Measurements from ENCODE around the gene HOXB3.

The HOXB3 gene

GRCh38 chr17:48551214-48551555, 38.9 kb downstream of the HOXB3 start:
- Histone ChIP-seq H3K56ac (ENCODE audit: low read length) (no peak overlapping the region), H4K5ac (ENCODE audit: low read length) (no peak overlapping the region), H2AK5ac (ENCODE audit: low read length) (no peak overlapping the region), H3K9ac (ENCODE audit: low read length) (no peak overlapping the region), H3K27ac (ENCODE audit: low read depth, low read length) (no peak overlapping the region), H3K4me1 (ENCODE audit: control insufficient read depth, low read depth, low read length) (peaks cover 6% of the 10 kb centered on the region), H3K18ac (ENCODE audit: low read length) (no peak overlapping the region), H3K79me2 (ENCODE audit: control insufficient read depth, insufficient read depth, low read length) (no peaks in the 10 kb centered on the region), H2BK15ac (replicated peaks; ENCODE audit: low read depth) (no peak overlapping the region), H3K27me3 (ENCODE audit: insufficient read depth, low read length, poor library complexity) (peaks cover 69% of the 10 kb centered on the region), H2BK120ac (ENCODE audit: low read depth, low read length) (no peak overlapping the region), H2BK5ac (ENCODE audit: low read length) (no peak overlapping the region), H3K23ac (ENCODE audit: low read length) (no peak overlapping the region), H3K4ac (ENCODE audit: low read depth, low read length) (no peak overlapping the region), H3K79me1 (ENCODE audit: low read length) (no peaks in the 10 kb centered on the region), H3K36me3 (ENCODE audit: control insufficient read depth, insufficient read depth, low read length) (no peaks in the 10 kb centered on the region), H3K4me3 (ENCODE audit: low read length) (no peak overlapping the region), H4K8ac (ENCODE audit: low read depth, low read length) (no peak overlapping the region), H3K4me2 (ENCODE audit: low read length) (no peak overlapping the region)
- WGBS (ENCODE audit: extremely low coverage, insufficient coverage, low lambda C conversion rate) = no CpG with 5 or more reads among the region's 19 CpGs
- no peak for DNase-seq

GRCh38 chr17:48550502-48551213, 39.4 kb downstream of the HOXB3 start:
- Histone ChIP-seq H2BK5ac (ENCODE audit: low read length) (no peak overlapping the region), H3K4ac (ENCODE audit: low read depth, low read length) (no peak overlapping the region), H3K23ac (ENCODE audit: low read length) (no peak overlapping the region), H3K27ac (ENCODE audit: low read depth, low read length) (no peak overlapping the region), H2BK15ac (replicated peaks; ENCODE audit: low read depth) (no peak overlapping the region), H2AK5ac (ENCODE audit: low read length) (no peak overlapping the region), H4K8ac (ENCODE audit: low read depth, low read length) (no peak overlapping the region), H3K4me3 (ENCODE audit: low read length) (no peak overlapping the region), H3K4me2 (ENCODE audit: low read length) (no peak overlapping the region), H3K18ac (ENCODE audit: low read length) (no peak overlapping the region), H3K9ac (ENCODE audit: low read length) (no peak overlapping the region), H3K4me1 (ENCODE audit: control insufficient read depth, low read depth, low read length) (peaks cover 6% of the 10 kb centered on the region), H3K79me2 (ENCODE audit: control insufficient read depth, insufficient read depth, low read length) (no peaks in the 10 kb centered on the region), H3K36me3 (ENCODE audit: control insufficient read depth, insufficient read depth, low read length) (no peaks in the 10 kb centered on the region), H4K5ac (ENCODE audit: low read length) (no peak overlapping the region), H3K79me1 (ENCODE audit: low read length) (no peaks in the 10 kb centered on the region), H2BK120ac (ENCODE audit: low read depth, low read length) (no peak overlapping the region), H3K56ac (ENCODE audit: low read length) (no peak overlapping the region), H3K27me3 (ENCODE audit: insufficient read depth, low read length, poor library complexity) (peaks cover 68% of the 10 kb centered on the region)
- DNase-seq = no peak
- WGBS (ENCODE audit: extremely low coverage, insufficient coverage, low lambda C conversion rate) = no CpG with 5 or more reads among the region's 70 CpGs

GRCh38 chr17:48549914-48550501, 40.0 kb downstream of the HOXB3 start:
- Histone ChIP-seq H3K4me2 (ENCODE audit: low read length) (no peak overlapping the region), H4K5ac (ENCODE audit: low read length) (no peak overlapping the region), H3K9ac (ENCODE audit: low read length) (no peak overlapping the region), H3K4me1 (ENCODE audit: control insufficient read depth, low read depth, low read length) (peaks cover 6% of the 10 kb centered on the region), H2BK15ac (replicated peaks; ENCODE audit: low read depth) (no peak overlapping the region), H2BK5ac (ENCODE audit: low read length) (no peak overlapping the region), H4K8ac (ENCODE audit: low read depth, low read length) (no peak overlapping the region), H3K18ac (ENCODE audit: low read length) (no peak overlapping the region), H2AK5ac (ENCODE audit: low read length) (no peak overlapping the region), H3K56ac (ENCODE audit: low read length) (no peak overlapping the region), H3K79me2 (ENCODE audit: control insufficient read depth, insufficient read depth, low read length) (no peaks in the 10 kb centered on the region), H3K4me3 (ENCODE audit: low read length) (no peak overlapping the region), H3K23ac (ENCODE audit: low read length) (no peak overlapping the region), H3K27me3 (ENCODE audit: insufficient read depth, low read length, poor library complexity) (peaks cover 73% of the 10 kb centered on the region), H3K27ac (ENCODE audit: low read depth, low read length) (no peak overlapping the region), H3K4ac (ENCODE audit: low read depth, low read length) (no peak overlapping the region), H3K36me3 (ENCODE audit: control insufficient read depth, insufficient read depth, low read length) (no peaks in the 10 kb centered on the region), H2BK120ac (ENCODE audit: low read depth, low read length) (no peak overlapping the region), H3K79me1 (ENCODE audit: low read length) (no peaks in the 10 kb centered on the region)
- WGBS (ENCODE audit: extremely low coverage, insufficient coverage, low lambda C conversion rate) = no CpG with 5 or more reads among the region's 18 CpGs
- no peak for DNase-seq

- no peaks in the 10 kb centered on the region for H3K79me2 ChIP-seq (ENCODE audit: control insufficient read depth, insufficient read depth, low read length)
- H3K18ac ChIP-seq (ENCODE audit: low read length) = no peak overlapping the region
- no peak overlapping the region for H2AK5ac ChIP-seq (ENCODE audit: low read length)
- H3K9ac ChIP-seq (ENCODE audit: low read length) = no peak overlapping the region
- no peak overlapping the region for H3K4ac ChIP-seq (ENCODE audit: low read depth, low read length)
- H3K36me3 ChIP-seq (ENCODE audit: control insufficient read depth, insufficient read depth, low read length) = no peaks in the 10 kb centered on the region
- H3K4me1 ChIP-seq (ENCODE audit: control insufficient read depth, low read depth, low read length) = peaks cover 6% of the 10 kb centered on the region
- peaks cover 67% of the 10 kb centered on the region for H3K27me3 ChIP-seq (ENCODE audit: insufficient read depth, low read length, poor library complexity)
- H3K79me1 ChIP-seq (ENCODE audit: low read length) = no peaks in the 10 kb centered on the region
- no peak overlapping the region for H3K4me2 ChIP-seq (ENCODE audit: low read length)
- H4K8ac ChIP-seq (ENCODE audit: low read depth, low read length) = no peak overlapping the region
- no peak overlapping the region for H4K5ac ChIP-seq (ENCODE audit: low read length)
- no peak overlapping the region for H3K4me3 ChIP-seq (ENCODE audit: low read length)
- no peak overlapping the region for H3K56ac ChIP-seq (ENCODE audit: low read length)
- DNase-seq = no peak
- WGBS (ENCODE audit: extremely low coverage, insufficient coverage, low lambda C conversion rate) = no CpG with 5 or more reads among the region's 3 CpGs
- no peak overlapping the region for H2BK15ac ChIP-seq (replicated peaks; ENCODE audit: low read depth)
- H2BK5ac ChIP-seq (ENCODE audit: low read length) = no peak overlapping the region
- H3K23ac ChIP-seq (ENCODE audit: low read length) = no peak overlapping the region
- no peak overlapping the region for H3K27ac ChIP-seq (ENCODE audit: low read depth, low read length)
- no peak overlapping the region for H2BK120ac ChIP-seq (ENCODE audit: low read depth, low read length)
Observed at GRCh38 chr17:48549281-48549630, 40.8 kb downstream of the HOXB3 start.

- Histone ChIP-seq H3K23ac (ENCODE audit: low read length) (no peak overlapping the region), H4K8ac (ENCODE audit: low read depth, low read length) (no peak overlapping the region), H3K4me2 (ENCODE audit: low read length) (no peak overlapping the region), H2BK15ac (replicated peaks; ENCODE audit: low read depth) (no peak overlapping the region), H2BK5ac (ENCODE audit: low read length) (no peak overlapping the region), H3K4me3 (ENCODE audit: low read length) (no peak overlapping the region), H2BK120ac (ENCODE audit: low read depth, low read length) (no peak overlapping the region), H3K27ac (ENCODE audit: low read depth, low read length) (no peak overlapping the region), H3K4ac (ENCODE audit: low read depth, low read length) (no peak overlapping the region), H3K9ac (ENCODE audit: low read length) (no peak overlapping the region), H4K5ac (ENCODE audit: low read length) (no peak overlapping the region), H3K4me1 (ENCODE audit: control insufficient read depth, low read depth, low read length) (peaks cover 6% of the 10 kb centered on the region), H3K79me1 (ENCODE audit: low read length) (no peaks in the 10 kb centered on the region), H3K27me3 (ENCODE audit: insufficient read depth, low read length, poor library complexity) (peaks cover 68% of the 10 kb centered on the region), H2AK5ac (ENCODE audit: low read length) (no peak overlapping the region), H3K79me2 (ENCODE audit: control insufficient read depth, insufficient read depth, low read length) (no peaks in the 10 kb centered on the region), H3K56ac (ENCODE audit: low read length) (no peak overlapping the region), H3K18ac (ENCODE audit: low read length) (no peak overlapping the region), H3K36me3 (ENCODE audit: control insufficient read depth, insufficient read depth, low read length) (no peaks in the 10 kb centered on the region)
- no peak for DNase-seq
- no CpG with 5 or more reads among the region's 6 CpGs for WGBS (ENCODE audit: extremely low coverage, insufficient coverage, low lambda C conversion rate)
Observed at GRCh38 chr17:48548523-48549280, 41.3 kb downstream of the HOXB3 start.
